Ureter (tissue), 1 donor: ENCODE results near the gene MAD2L1BP. TPM values are rescaled to one million over a fixed set of nuclear protein-coding genes. Genes with fewer than 3 reads are reported as not detected.

Experiments
- DNase-seq: peaks from one replicate; pipeline ENCODE4 v3.0.0-alpha.2; 2020; ENCODE audit warnings: low spot score
- total RNA-seq: library from RNA; stranded (reverse); gene quantifications from one replicate; pipeline ENCODE4 v1.2.4, GENCODE V29; 2023
- donor health status: DM: yes; HTN: yes; CAD: no.

MAD2L1BP gene
- total RNA-seq, 1 donor from 2014 or later: 27.2 TPM

DNA sequence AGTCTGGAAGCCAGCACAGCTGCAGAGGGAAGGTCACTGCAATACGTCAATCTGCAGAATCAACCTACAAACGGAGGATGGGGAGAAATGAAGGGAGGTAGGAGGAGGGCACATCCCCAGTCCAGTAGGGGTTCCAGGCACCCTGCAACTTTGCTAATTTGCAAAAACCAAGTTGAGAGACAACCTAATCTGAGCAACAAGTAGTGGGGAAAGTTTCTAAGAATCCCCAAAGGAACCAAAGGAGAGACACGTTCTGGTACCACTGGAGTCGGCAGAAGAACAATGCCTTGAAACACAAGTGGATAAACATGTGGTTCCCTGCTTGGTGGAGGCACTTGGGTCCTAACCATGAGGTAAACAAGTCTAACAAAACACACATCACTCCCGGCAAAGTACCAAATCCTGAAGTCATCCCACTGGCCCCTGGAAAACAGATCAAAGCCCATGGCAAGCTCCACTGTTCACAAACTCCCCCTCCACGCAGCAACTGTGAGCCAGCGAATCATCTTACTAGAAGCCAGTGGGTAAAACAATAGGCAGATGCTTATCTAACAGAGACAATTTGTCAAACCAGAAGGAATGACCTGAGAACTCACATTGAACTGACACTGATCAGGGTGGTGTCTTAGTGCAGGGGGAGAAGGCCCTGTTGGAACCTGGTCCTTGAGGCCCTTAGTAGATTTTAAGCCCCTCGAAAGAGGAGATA lies 47.2 kb downstream of the MAD2L1BP start:
- no peak for DNase-seq

DNA sequence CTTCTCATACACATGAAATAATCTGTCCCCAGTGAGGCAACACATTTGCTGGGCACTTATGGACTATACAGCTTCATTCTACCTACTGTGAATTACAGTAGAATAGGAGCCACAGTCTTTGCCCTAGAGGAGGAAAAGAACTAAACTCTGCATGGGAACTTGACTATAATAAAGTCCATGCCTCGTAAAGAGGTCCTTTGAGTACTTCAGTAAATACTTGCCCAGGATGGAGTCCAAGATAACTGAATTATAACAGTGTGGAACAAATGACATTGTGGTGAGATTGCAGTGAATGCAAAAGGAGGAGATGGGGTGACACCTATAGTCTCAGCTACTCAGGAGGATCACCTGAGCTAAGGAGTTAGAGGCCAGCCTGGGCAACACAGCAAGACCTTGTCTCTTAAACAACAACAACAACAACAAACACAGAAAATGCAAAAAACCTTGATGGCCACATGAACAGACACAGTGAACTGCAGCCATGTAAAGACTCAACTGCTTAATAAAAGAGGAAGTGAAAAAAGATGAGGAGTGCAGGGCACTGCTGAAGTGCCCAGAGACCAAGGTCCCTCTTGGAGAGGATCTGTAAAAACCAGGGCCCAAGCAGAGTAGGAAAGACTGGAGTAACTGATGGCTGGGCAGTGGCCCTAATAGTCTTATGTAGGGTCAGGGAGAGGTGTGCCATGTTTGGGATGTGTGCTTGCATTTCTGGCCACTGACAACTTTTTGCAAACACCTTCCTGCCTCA lies 48.2 kb downstream of the MAD2L1BP start:
- no peak for DNase-seq

DNA sequence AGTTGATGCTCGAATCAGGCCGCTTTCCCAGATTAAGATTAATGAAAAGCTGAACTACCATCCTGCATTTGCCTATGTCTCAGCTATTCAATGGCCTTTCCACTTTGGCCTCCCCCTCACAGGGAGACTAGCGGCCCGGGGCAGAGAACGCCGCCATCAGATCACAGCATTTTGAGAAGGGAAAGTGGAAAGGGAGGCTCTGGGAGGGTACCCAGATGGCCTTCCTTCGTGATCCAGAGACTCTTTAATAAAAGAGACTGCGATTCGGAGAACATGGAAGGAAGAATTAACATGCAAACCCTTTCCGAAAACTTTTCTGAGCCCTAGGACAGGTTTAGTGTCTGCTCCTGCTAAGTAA lies 51.4 kb downstream of the MAD2L1BP start:
- no peak for DNase-seq

GRCh38 chr6:43687437-43688347 lies 52.1 kb downstream of the MAD2L1BP start, which contains the start of gene MRPS18A:
Gene MRPS18A, minus strand, starts transcription at chr6:43687791. Its CDS starts 12 bp downstream, at chr6:43687779.
- DNase-seq: peak; percentile 86

DNA sequence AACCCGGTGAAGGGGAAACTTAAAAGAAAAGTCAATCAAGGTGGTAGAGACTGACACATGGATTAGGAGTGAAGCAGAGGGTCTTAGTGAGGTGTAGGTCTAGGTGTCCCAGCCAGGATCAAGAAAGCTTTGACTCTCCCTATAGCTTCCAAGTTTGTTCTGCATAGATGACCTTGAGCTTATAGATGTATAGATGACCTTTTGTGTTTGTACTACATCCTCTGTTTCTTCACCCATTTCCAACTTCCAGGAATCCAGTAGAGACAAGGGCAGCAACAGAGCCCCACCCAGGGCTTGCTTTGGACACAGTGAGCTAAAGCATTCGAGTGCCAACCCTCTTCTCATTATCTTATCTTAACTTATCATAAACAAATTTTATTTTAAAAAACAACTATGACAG lies 53.8 kb downstream of the MAD2L1BP start:
- no peak for DNase-seq

Other genes starting within 250 kb of the MAD2L1BP start
- gene ABCC10, start 208.3 kb upstream of the MAD2L1BP start, total RNA-seq: 52.7 TPM
- 3.2 TPM for gene DLK2, start 180.3 kb upstream of the MAD2L1BP start, total RNA-seq
- 36.5 TPM for gene TJAP1, start 158.3 kb upstream of the MAD2L1BP start, total RNA-seq
- gene LRRC73, start 125.5 kb upstream of the MAD2L1BP start, total RNA-seq: 0.57 TPM
- gene YIPF3, start 118.9 kb upstream of the MAD2L1BP start, total RNA-seq: 84.6 TPM
- gene POLR1C, start 118.8 kb upstream of the MAD2L1BP start, total RNA-seq: 60.4 TPM
- 47.9 TPM for gene XPO5, start 59.8 kb upstream of the MAD2L1BP start, total RNA-seq
- gene POLH, start 59.7 kb upstream of the MAD2L1BP start, total RNA-seq: 10.8 TPM
- 74.1 TPM for gene GTPBP2, start 6.6 kb upstream of the MAD2L1BP start, total RNA-seq
- 0.68 TPM for gene RSPH9, start 9.2 kb downstream of the MAD2L1BP start, total RNA-seq
- gene MRPS18A, start 52.0 kb downstream of the MAD2L1BP start, total RNA-seq: 41.8 TPM
- 261 TPM for gene VEGFA, start 134.4 kb downstream of the MAD2L1BP start, total RNA-seq